HEK293 (cell line): ENCODE results near the gene SSBP1.

Experiments
- CTCF ChIA-PET: fragments of 350-600 bp; formaldehyde crosslinking; extraction: SDS; loops from one replicate; lab custom pipeline; 2021; ENCODE audit warnings: antibody characterized with exemption; lab: Yijun Ruan, JAX
- POLR2A ChIA-PET: fragments of 300-600 bp; formaldehyde crosslinking; extraction: SDS; loops from one replicate; lab custom pipeline; 2020; ENCODE audit warnings: antibody characterized with exemption, inconsistent platforms; lab: Yijun Ruan, JAX
- H3K27ac ChIP-seq: fragments of 200-500 bp; sonication (Bioruptor generic); 2 replicates; pipeline ENCODE4 v1.5.1; 2014; ENCODE audit warnings: low read depth, low read length, control low read depth, inconsistent platforms; ENCODE audit errors: extremely low read depth
- H3K36me3 ChIP-seq, 2 experiments: fragments of 200-500 bp in 1 of 2; sonication (Bioruptor generic) in 1 of 2; 1 replicate in 1 of 2; 2 replicates in 1 of 2; pipeline ENCODE4 v1.5.1; 2014 to 2017; ENCODE audit warnings: inconsistent platforms in 2 of 2, low read length in 2 of 2; ENCODE audit not compliant: control insufficient read depth in 2 of 2, insufficient read depth in 1 of 2
- H3K4me1 ChIP-seq: fragments of 200-500 bp; sonication (Bioruptor generic); 2 replicates; pipeline ENCODE4 v1.5.1; 2014; ENCODE audit warnings: mild to moderate bottlenecking, low read length, inconsistent platforms; ENCODE audit not compliant: control insufficient read depth, insufficient read depth
- H3K4me3 ChIP-seq: 2 replicates; pipeline ENCODE4 v1.5.1; 2011; ENCODE audit warnings: low read depth, mild to moderate bottlenecking, control low read depth, low read length, moderate library complexity
- H3K9me3 ChIP-seq: fragments of 200-500 bp; sonication (Bioruptor generic); 2 replicates; pipeline ENCODE4 v1.5.1; 2014; ENCODE audit warnings: low read depth, low read length, inconsistent platforms; ENCODE audit not compliant: control insufficient read depth, insufficient read depth
- ZBTB21 ChIP-seq: fragments of 450-650 bp; formaldehyde crosslinking; IDR thresholded peaks from 2 replicates; pipeline ENCODE4 v1.5.1; 2017; ENCODE audit warnings: missing biosample characterization, missing genetic modification characterization
- ZIC2 ChIP-seq: fragments of 450-650 bp; formaldehyde crosslinking; IDR thresholded peaks from 2 replicates; pipeline ENCODE4 v1.5.1; 2016; ENCODE audit warnings: missing biosample characterization, missing genetic modification characterization
- ZNF10 ChIP-seq: fragments of 450-650 bp; formaldehyde crosslinking; IDR thresholded peaks from 2 replicates; pipeline ENCODE4 v1.5.1; 2017; ENCODE audit warnings: missing biosample characterization, missing genetic modification characterization
- ZNF132 ChIP-seq: fragments of 450-650 bp; formaldehyde crosslinking; IDR thresholded peaks from 2 replicates; pipeline ENCODE4 v1.5.1; 2017; ENCODE audit warnings: missing biosample characterization, missing genetic modification characterization, borderline replicate concordance
- ZNF157 ChIP-seq: fragments of 450-650 bp; formaldehyde crosslinking; IDR thresholded peaks from 2 replicates; pipeline ENCODE4 v1.5.1; 2016; ENCODE audit warnings: missing biosample characterization, missing genetic modification characterization
- ZNF24 ChIP-seq: fragments of 450-650 bp; formaldehyde crosslinking; IDR thresholded peaks from 2 replicates; pipeline ENCODE4 v1.5.1; 2016; ENCODE audit warnings: missing biosample characterization, missing genetic modification characterization
- ZNF311 ChIP-seq: fragments of 450-650 bp; formaldehyde crosslinking; IDR thresholded peaks from 2 replicates; pipeline ENCODE4 v1.5.1; 2017; ENCODE audit warnings: missing biosample characterization, missing genetic modification characterization, borderline replicate concordance
- ZNF354C ChIP-seq: fragments of 450-650 bp; formaldehyde crosslinking; IDR thresholded peaks from 2 replicates; pipeline ENCODE4 v1.5.1; 2016; ENCODE audit warnings: missing biosample characterization, missing genetic modification characterization, low read depth, borderline replicate concordance
- ZNF37A ChIP-seq: fragments of 450-650 bp; IDR thresholded peaks from 2 replicates; pipeline ENCODE4 v1.5.1; 2018; ENCODE audit warnings: missing biosample characterization, missing genetic modification characterization
- ZNF404 ChIP-seq: fragments of 450-650 bp; formaldehyde crosslinking; IDR thresholded peaks from 2 replicates; pipeline ENCODE4 v1.5.1; 2017; ENCODE audit warnings: missing biosample characterization, missing genetic modification characterization
- ZNF596 ChIP-seq: fragments of 450-650 bp; IDR thresholded peaks from 2 replicates; pipeline ENCODE4 v1.5.0; 2018; ENCODE audit warnings: missing biosample characterization, mild to moderate bottlenecking, missing genetic modification characterization, moderate library complexity
- ZNF623 ChIP-seq: fragments of 450-650 bp; formaldehyde crosslinking; IDR thresholded peaks from 2 replicates; pipeline ENCODE4 v1.5.1; 2016; ENCODE audit warnings: missing biosample characterization, missing genetic modification characterization
- ZNF776 ChIP-seq: fragments of 450-650 bp; formaldehyde crosslinking; IDR thresholded peaks from 2 replicates; pipeline ENCODE4 v1.5.0; 2017; ENCODE audit warnings: missing biosample characterization, missing genetic modification characterization, borderline replicate concordance
- TF ChIP-seq, protein P1 (sequence below): fragments of 450-650 bp; formaldehyde crosslinking; IDR thresholded peaks from 2 replicates; pipeline ENCODE4 v1.5.1; 2016; ENCODE audit warnings: missing biosample characterization, missing genetic modification characterization, borderline replicate concordance
- TF ChIP-seq, protein P2 (sequence below): fragments of 450-650 bp; formaldehyde crosslinking; IDR thresholded peaks from 2 replicates; pipeline ENCODE4 v1.5.1; 2016; ENCODE audit warnings: missing biosample characterization, missing genetic modification characterization, low read depth
- TF ChIP-seq, protein P3 (sequence below): fragments of 450-650 bp; formaldehyde crosslinking; IDR thresholded peaks from 2 replicates; pipeline ENCODE4 v1.5.1; 2016; ENCODE audit warnings: missing biosample characterization, missing genetic modification characterization
- TF ChIP-seq, protein P4 (sequence below): fragments of 450-650 bp; formaldehyde crosslinking; IDR thresholded peaks from 2 replicates; pipeline ENCODE4; 2016; ENCODE audit warnings: missing biosample characterization, missing genetic modification characterization
- TF ChIP-seq, protein P5 (sequence below): fragments of 450-650 bp; formaldehyde crosslinking; IDR thresholded peaks from 2 replicates; pipeline ENCODE4 v1.5.1; 2016; ENCODE audit warnings: missing biosample characterization, missing genetic modification characterization
- TF ChIP-seq, protein P6 (sequence below): fragments of 450-650 bp; formaldehyde crosslinking; IDR thresholded peaks from 2 replicates; pipeline ENCODE4 v1.5.1; 2016; ENCODE audit warnings: missing biosample characterization, missing genetic modification characterization
- TF ChIP-seq, protein P7 (sequence below): sonication (generic); formaldehyde crosslinking; IDR thresholded peaks from 2 replicates; pipeline ENCODE4 v1.8.1; 2022; ENCODE audit warnings: mild to moderate bottlenecking, moderate library complexity, missing genetic modification reagents
- TF ChIP-seq, protein P8 (sequence below): fragments of 450-650 bp; formaldehyde crosslinking; IDR thresholded peaks from 2 replicates; pipeline ENCODE4 v1.5.1; 2016; ENCODE audit warnings: missing biosample characterization, missing genetic modification characterization

SSBP1 gene

DNA sequence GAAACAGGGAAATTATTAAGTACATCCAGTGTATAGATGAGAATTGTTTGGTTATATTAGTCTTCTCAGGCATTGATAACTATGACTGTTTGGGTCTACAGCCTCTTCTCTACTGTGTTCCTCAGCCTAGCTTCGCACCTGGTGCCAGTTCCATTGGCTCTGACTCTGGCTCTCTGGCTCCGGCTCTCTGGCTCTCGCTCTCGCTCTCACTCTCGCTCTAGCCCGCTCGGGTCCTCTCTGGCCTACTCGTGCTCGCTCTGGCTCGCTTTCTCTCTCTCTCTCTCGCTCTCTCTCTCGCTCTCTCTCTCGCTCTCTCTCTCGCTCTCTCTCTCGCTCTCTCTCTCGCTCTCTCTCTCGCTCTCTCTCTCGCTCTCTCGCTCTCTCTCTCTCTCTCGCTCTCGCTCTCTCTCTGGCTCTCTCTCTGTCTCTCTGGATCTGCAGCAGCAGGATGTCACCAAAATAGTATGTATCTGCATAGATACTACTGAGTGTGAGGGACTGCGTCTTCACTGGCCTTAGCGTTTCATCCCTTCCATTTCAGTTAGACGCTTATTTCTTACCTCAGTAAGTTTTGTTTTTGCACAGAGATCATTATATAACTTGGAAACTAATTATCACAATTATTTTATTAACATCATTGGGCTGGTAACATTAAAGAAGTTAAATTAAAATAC, 6.5 kb upstream of the SSBP1 start:
- H3K4me3 ChIP-seq, result no peak overlapping the region
- POLR2A ChIA-PET, result no interaction called here
- CTCF ChIA-PET, result no interaction called here
- no peaks in the 10 kb centered on the region for H3K4me1 ChIP-seq
- H3K27ac ChIP-seq, result no peak overlapping the region
- TF ChIP-seq, protein P1, sequence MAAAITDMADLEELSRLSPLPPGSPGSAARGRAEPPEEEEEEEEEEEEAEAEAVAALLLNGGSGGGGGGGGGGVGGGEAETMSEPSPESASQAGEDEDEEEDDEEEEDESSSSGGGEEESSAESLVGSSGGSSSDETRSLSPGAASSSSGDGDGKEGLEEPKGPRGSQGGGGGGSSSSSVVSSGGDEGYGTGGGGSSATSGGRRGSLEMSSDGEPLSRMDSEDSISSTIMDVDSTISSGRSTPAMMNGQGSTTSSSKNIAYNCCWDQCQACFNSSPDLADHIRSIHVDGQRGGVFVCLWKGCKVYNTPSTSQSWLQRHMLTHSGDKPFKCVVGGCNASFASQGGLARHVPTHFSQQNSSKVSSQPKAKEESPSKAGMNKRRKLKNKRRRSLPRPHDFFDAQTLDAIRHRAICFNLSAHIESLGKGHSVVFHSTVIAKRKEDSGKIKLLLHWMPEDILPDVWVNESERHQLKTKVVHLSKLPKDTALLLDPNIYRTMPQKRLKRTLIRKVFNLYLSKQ (tag by site-specific recombination), result no peak
- TF ChIP-seq ZNF157 (tag by site-specific recombination), result no peak
- no peak for TF ChIP-seq ZNF37A (tag by site-specific recombination)
- peak; percentile 97 for TF ChIP-seq ZNF596
- no peaks in the 10 kb centered on the region for H3K36me3 ChIP-seq
- no peaks in the 10 kb centered on the region for H3K9me3 ChIP-seq

DNA sequence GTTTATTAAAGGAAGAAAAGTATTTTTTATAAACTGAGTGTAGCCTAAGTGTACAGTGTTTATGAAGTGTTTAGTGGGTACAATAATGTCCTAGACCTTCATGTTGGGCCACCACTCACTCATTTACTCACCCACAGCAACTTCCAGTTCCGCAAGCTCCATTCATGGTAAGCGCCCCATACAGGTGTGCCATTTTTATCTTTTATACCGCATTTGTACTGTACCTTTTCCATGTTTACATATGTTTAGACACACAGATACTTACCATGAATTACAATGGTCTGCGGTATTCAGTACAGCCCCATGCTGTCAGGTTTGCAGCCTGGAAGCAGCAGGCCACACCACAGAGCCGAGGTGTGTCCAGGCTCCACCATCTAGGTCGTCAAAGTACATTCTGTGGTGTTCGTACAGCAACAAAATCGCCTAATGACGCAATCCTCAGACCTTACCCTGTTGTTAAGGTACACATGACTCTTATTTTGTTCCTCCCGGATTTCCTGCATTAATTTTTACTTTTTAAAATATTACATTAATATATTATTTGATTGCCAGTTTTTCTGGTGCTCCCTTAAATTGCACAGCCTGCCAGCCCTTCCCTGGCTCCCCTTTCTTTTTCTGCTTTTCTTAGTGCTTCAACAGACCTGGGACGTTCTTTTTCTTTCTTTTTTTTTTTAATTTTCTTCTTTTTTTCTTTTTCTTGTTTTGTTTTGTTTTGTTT, 881 bp upstream of the SSBP1 start:
- Histone ChIP-seq H3K4me1 (no peaks in the 10 kb centered on the region), H3K4me3 (peak overlapping the region; percentile 52), H3K36me3 (peaks cover 0 to 28% of the 10 kb centered on the region in 2 experiments; a peak in 2 of 3 replicates), H3K27ac (peak overlapping the region; percentile 13), H3K9me3 (no peaks in the 10 kb centered on the region)
- CTCF ChIA-PET, result interaction anchor here (0.6 to 3.0 kb wide), 24 partner anchors 8 to 963 kb away, joined by 3 to 23 read pairs (median 4); no protein-coding TSS in a partner anchor
- POLR2A ChIA-PET, result interaction anchor here (0.6 to 1.8 kb wide), 6 partner anchors 10 to 1959 kb away, joined by 3 to 12 read pairs (median 6); partner anchors contain the start of gene DENND11
- TF ChIP-seq ZNF132 (tag by site-specific recombination) (no peak), ZNF404 (tag by site-specific recombination) (no peak), ZNF354C (no peak), ZNF776 (tag by site-specific recombination) (no peak), ZNF24 (tag by site-specific recombination) (no peak), ZNF623 (tag by site-specific recombination) (no peak), ZIC2 (tag by site-specific recombination) (no peak), ZNF10 (tag by site-specific recombination) (no peak), ZBTB21 (tag by site-specific recombination) (no peak), ZNF311 (tag by site-specific recombination) (no peak)
- TF ChIP-seq, protein P2, sequence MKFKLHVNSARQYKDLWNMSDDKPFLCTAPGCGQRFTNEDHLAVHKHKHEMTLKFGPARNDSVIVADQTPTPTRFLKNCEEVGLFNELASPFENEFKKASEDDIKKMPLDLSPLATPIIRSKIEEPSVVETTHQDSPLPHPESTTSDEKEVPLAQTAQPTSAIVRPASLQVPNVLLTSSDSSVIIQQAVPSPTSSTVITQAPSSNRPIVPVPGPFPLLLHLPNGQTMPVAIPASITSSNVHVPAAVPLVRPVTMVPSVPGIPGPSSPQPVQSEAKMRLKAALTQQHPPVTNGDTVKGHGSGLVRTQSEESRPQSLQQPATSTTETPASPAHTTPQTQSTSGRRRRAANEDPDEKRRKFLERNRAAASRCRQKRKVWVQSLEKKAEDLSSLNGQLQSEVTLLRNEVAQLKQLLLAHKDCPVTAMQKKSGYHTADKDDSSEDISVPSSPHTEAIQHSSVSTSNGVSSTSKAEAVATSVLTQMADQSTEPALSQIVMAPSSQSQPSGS, result no peak
- TF ChIP-seq, protein P3, sequence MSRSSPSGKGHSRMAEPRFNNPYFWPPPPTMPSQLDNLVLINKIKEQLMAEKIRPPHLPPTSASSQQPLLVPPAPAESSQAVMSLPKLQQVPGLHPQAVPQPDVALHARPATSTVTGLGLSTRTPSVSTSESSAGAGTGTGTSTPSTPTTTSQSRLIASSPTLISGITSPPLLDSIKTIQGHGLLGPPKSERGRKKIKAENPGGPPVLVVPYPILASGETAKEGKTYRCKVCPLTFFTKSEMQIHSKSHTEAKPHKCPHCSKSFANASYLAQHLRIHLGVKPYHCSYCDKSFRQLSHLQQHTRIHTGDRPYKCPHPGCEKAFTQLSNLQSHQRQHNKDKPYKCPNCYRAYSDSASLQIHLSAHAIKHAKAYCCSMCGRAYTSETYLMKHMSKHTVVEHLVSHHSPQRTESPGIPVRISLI (tag by site-specific recombination), result no peak
- TF ChIP-seq, protein P4, sequence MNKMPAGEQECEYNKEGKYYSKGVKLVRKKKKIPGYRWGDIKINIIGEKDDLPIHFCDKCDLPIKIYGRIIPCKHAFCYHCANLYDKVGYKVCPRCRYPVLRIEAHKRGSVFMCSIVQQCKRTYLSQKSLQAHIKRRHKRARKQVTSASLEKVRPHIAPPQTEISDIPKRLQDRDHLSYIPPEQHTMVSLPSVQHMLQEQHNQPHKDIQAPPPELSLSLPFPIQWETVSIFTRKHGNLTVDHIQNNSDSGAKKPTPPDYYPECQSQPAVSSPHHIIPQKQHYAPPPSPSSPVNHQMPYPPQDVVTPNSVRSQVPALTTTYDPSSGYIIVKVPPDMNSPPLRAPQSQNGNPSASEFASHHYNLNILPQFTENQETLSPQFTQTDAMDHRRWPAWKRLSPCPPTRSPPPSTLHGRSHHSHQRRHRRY (tag by site-specific recombination), result no peak
- TF ChIP-seq, protein P5, sequence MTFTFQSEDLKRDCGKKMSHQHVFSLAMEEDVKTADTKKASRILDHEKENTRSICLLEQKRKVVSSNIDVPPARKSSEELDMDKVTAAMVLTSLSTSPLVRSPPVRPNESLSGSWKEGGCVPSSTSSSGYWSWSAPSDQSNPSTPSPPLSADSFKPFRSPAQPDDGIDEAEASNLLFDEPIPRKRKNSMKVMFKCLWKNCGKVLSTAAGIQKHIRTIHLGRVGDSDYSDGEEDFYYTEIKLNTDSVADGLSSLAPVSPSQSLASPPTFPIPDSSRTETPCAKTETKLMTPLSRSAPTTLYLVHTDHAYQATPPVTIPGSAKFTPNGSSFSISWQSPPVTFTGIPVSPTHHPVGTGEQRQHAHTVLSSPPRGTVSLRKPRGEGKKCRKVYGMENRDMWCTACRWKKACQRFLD (tag by site-specific recombination), result no peak
- TF ChIP-seq, protein P6, sequence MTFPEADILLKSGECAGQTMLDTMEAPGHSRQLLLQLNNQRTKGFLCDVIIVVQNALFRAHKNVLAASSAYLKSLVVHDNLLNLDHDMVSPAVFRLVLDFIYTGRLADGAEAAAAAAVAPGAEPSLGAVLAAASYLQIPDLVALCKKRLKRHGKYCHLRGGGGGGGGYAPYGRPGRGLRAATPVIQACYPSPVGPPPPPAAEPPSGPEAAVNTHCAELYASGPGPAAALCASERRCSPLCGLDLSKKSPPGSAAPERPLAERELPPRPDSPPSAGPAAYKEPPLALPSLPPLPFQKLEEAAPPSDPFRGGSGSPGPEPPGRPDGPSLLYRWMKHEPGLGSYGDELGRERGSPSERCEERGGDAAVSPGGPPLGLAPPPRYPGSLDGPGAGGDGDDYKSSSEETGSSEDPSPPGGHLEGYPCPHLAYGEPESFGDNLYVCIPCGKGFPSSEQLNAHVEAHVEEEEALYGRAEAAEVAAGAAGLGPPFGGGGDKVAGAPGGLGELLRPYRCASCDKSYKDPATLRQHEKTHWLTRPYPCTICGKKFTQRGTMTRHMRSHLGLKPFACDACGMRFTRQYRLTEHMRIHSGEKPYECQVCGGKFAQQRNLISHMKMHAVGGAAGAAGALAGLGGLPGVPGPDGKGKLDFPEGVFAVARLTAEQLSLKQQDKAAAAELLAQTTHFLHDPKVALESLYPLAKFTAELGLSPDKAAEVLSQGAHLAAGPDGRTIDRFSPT (tag by site-specific recombination), result no peak
- TF ChIP-seq, protein P7, sequence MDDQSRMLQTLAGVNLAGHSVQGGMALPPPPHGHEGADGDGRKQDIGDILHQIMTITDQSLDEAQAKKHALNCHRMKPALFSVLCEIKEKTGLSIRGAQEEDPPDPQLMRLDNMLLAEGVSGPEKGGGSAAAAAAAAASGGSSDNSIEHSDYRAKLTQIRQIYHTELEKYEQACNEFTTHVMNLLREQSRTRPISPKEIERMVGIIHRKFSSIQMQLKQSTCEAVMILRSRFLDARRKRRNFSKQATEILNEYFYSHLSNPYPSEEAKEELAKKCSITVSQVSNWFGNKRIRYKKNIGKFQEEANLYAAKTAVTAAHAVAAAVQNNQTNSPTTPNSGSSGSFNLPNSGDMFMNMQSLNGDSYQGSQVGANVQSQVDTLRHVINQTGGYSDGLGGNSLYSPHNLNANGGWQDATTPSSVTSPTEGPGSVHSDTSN (CRISPR knock-in tag), result no peak
- TF ChIP-seq, protein P8, sequence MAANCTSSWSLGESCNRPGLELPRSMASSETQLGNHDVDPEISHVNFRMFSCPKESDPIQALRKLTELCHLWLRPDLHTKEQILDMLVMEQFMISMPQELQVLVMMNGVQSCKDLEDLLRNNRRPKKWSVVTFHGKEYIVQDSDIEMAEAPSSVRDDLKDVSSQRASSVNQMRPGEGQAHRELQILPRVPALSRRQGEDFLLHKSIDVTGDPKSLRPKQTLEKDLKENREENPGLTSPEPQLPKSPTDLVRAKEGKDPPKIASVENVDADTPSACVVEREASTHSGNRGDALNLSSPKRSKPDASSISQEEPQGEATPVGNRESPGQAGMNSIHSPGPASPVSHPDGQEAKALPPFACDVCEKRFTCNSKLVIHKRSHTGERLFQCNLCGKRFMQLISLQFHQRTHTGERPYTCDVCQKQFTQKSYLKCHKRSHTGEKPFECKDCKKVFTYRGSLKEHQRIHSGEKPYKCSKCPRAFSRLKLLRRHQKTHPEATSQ (tag by site-specific recombination), result no peak
